GM18502 (cell line): ENCODE measurements around the gene GAB4.
"Not testable (repeated sequence)": the region's sequence is repeated elsewhere in the genome, so short reads cannot be mapped to it uniquely, and the experiment has no call there.

Experiments
- ATAC-seq: cut with Tn5 transposase; IDR thresholded peaks from one replicate; pipeline ENCODE4 v1.9.1; 2021; ENCODE audit warnings: mild to moderate bottlenecking; ENCODE audit not compliant: unreplicated experiment, poor library complexity

Gene GAB4

GRCh38 chr22:16922706-16923105 lies 85.3 kb downstream of the GAB4 start:
- ATAC-seq: no peak

GRCh38 chr22:16922076-16922475 lies 85.9 kb downstream of the GAB4 start:
- no peak for ATAC-seq

GRCh38 chr22:16917144-16918003 lies 90.6 kb downstream of the GAB4 start:
- ATAC-seq: no peak

- ATAC-seq: no peak
These were observed 92.3 kb downstream of the GAB4 start for GRCh38 chr22:16915701-16916100.

- ATAC-seq: not testable (repeated sequence)
These were observed 93.1 kb downstream of the GAB4 start for GRCh38 chr22:16914911-16915310.

GRCh38 chr22:16914006-16914405 lies 94.0 kb downstream of the GAB4 start:
- ATAC-seq: no peak

- no peak for ATAC-seq
These were observed 95.7 kb downstream of the GAB4 start for GRCh38 chr22:16912281-16912680.
